Panc1 (cell line): ENCODE data around the gene PRKCZ. TPM values are rescaled to one million over a fixed set of nuclear protein-coding genes. Genes with fewer than 3 reads are reported as not detected.

Source experiments
- ATAC-seq: fragments of 200-7000 bp; cut with Tn5 transposase; 2 replicates; pipeline ENCODE4 v1.9.1; 2020; ENCODE audit warnings: mild to moderate bottlenecking, moderate library complexity
- BruUV-seq: library from RNA; stranded (reverse); fragments of 400-500 nt; replicated peaks from 2 replicates; lab custom pipeline; 2021; lab: Mats Ljungman, UMichigan
- CTCF ChIA-PET: fragments of 300-600 bp; sonication (Branson Sonifier 250); formaldehyde crosslinking; loops from one replicate; lab custom pipeline; 2022; ENCODE audit warnings: antibody characterized with exemption; lab: Charles Lee
- POLR2A ChIA-PET: fragments of 300-600 bp; sonication (Branson Sonifier 250); formaldehyde crosslinking; loops from one replicate; lab custom pipeline; 2022; ENCODE audit warnings: antibody characterized with exemption; lab: Charles Lee
- DNase-seq: peaks from one replicate; pipeline ENCODE4 v3.0.0-alpha.2; 2010; ENCODE audit warnings: low read depth, low spot score
- H3K27ac ChIP-seq: 2 replicates; pipeline ENCODE4 v1.5.1; 2011; ENCODE audit warnings: mild to moderate bottlenecking, low read length, inconsistent platforms
- H3K27me3 ChIP-seq: fragments of 200-500 bp; sonication (Bioruptor generic); 2 replicates; pipeline ENCODE4 v1.6.0; 2014; ENCODE audit warnings: low read length, inconsistent platforms; ENCODE audit not compliant: control insufficient read depth, insufficient read depth
- H3K36me3 ChIP-seq: fragments of 200-500 bp; sonication (Bioruptor generic); 2 replicates; pipeline ENCODE4 v1.5.1; 2014; ENCODE audit warnings: inconsistent platforms, mild to moderate bottlenecking, low read length, moderate library complexity; ENCODE audit not compliant: control insufficient read depth, insufficient read depth
- H3K4me1 ChIP-seq: 2 replicates; pipeline ENCODE4 v1.5.1; 2011; ENCODE audit warnings: inconsistent platforms, mild to moderate bottlenecking, low read length, moderate library complexity; ENCODE audit not compliant: control insufficient read depth, insufficient read depth
- H3K4me3 ChIP-seq, 2 experiments: 2 replicates each; pipeline ENCODE4 v1.5.1; 2011 to 2012; ENCODE audit warnings: low read depth in 2 of 2, low read length in 2 of 2, mild to moderate bottlenecking in 2 of 2, inconsistent platforms in 1 of 2, moderate library complexity in 1 of 2
- H3K9me3 ChIP-seq: fragments of 200-500 bp; sonication (Bioruptor generic); 2 replicates; pipeline ENCODE4 v1.5.1; 2014; ENCODE audit warnings: low read depth, mild to moderate bottlenecking, inconsistent platforms, low read length, moderate library complexity; ENCODE audit not compliant: control insufficient read depth, insufficient read depth
- POLR2AphosphoS5 ChIP-seq: IDR thresholded peaks from 2 replicates; pipeline ENCODE4 v1.6.1; 2012; ENCODE audit warnings: mild to moderate bottlenecking, low read depth, low read length, moderate library complexity
- REST ChIP-seq, 2 experiments: IDR thresholded peaks; 2 replicates each; pipeline ENCODE4 v1.6.1; 2011 to 2012; ENCODE audit warnings: low read depth in 2 of 2, control low read depth in 1 of 2, low read length in 1 of 2, mild to moderate bottlenecking in 1 of 2, moderate library complexity in 1 of 2; ENCODE audit not compliant: insufficient read depth in 1 of 2
- SIN3A ChIP-seq: IDR thresholded peaks from 2 replicates; pipeline ENCODE4 v1.6.1; 2012; ENCODE audit warnings: low read depth, mild to moderate bottlenecking, low read length, moderate library complexity, borderline replicate concordance; ENCODE audit not compliant: insufficient read depth
- TCF7L2 ChIP-seq: IDR thresholded peaks from 2 replicates; pipeline ENCODE4 v1.6.1; 2011; ENCODE audit warnings: mild to moderate bottlenecking, low read depth, low read length, inconsistent platforms
- in situ Hi-C: cut with HindIII; loops from 2 replicates; pipeline ENCODE4 v1.10.0; 2016; ENCODE audit warnings: low sequenced_read_pairs, low pct_unique_long_range_greater_than_20kb
- intact Hi-C: fragments of 100-400 bp; cut with micrococcal nuclease; formaldehyde crosslinking; loops from one replicate; pipeline ENCODE4 v1.10.0; 2022; ENCODE audit not compliant: unreplicated experiment
- total RNA-seq: library from RNA; stranded (reverse); gene quantifications from one replicate; pipeline ENCODE4 v1.2.1, GENCODE V29; 2021; ENCODE audit not compliant: unreplicated experiment
- TF ChIP-seq, protein P1 (sequence below): fragments of 450-650 bp; IDR thresholded peaks from 2 replicates; pipeline ENCODE4 v1.5.1; 2017; ENCODE audit warnings: mild to moderate bottlenecking

Gene PRKCZ
- total RNA-seq, 1 experiment from 2014 or later, result 26.7 TPM

GRCh38 chr1:2169200-2169836, 119.1 kb downstream of the PRKCZ start:
- CTCF ChIA-PET, result no interaction called here
- Histone ChIP-seq H3K27me3 (no peaks in the 10 kb centered on the region), H3K4me1 (no peaks in the 10 kb centered on the region), H3K4me3 (no peak overlapping the region), H3K36me3 (no peaks in the 10 kb centered on the region), H3K27ac (no peak overlapping the region), H3K9me3 (no peaks in the 10 kb centered on the region)
- intact Hi-C loops (no loop called here), in situ Hi-C loops (no loop called here)
- no TSS peak for BruUV-seq
- POLR2A ChIA-PET, result no interaction called here
- no peak for TF ChIP-seq SIN3A
- TF ChIP-seq TCF7L2, result no peak
- TF ChIP-seq POLR2AphosphoS5, result no peak
- TF ChIP-seq, protein P1, sequence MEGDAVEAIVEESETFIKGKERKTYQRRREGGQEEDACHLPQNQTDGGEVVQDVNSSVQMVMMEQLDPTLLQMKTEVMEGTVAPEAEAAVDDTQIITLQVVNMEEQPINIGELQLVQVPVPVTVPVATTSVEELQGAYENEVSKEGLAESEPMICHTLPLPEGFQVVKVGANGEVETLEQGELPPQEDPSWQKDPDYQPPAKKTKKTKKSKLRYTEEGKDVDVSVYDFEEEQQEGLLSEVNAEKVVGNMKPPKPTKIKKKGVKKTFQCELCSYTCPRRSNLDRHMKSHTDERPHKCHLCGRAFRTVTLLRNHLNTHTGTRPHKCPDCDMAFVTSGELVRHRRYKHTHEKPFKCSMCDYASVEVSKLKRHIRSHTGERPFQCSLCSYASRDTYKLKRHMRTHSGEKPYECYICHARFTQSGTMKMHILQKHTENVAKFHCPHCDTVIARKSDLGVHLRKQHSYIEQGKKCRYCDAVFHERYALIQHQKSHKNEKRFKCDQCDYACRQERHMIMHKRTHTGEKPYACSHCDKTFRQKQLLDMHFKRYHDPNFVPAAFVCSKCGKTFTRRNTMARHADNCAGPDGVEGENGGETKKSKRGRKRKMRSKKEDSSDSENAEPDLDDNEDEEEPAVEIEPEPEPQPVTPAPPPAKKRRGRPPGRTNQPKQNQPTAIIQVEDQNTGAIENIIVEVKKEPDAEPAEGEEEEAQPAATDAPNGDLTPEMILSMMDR, result no peak
- TF ChIP-seq REST (IDR thresholded peaks at IDR 0.05; ENCODE audit: insufficient read depth in 1 of 2, low read depth in 2 of 2, low read length in 1 of 2), result no peak
- ATAC-seq, result no peak
- DNase-seq, result no peak

- ATAC-seq, result no peak
- Histone ChIP-seq H3K27ac (no peak overlapping the region), H3K9me3 (no peaks in the 10 kb centered on the region), H3K4me1 (no peaks in the 10 kb centered on the region), H3K36me3 (no peaks in the 10 kb centered on the region), H3K4me3 (no peak overlapping the region), H3K27me3 (no peaks in the 10 kb centered on the region)
- no TSS peak for BruUV-seq
- intact Hi-C loops (no loop called here), in situ Hi-C loops (no loop called here)
- ChIA-PET CTCF (no interaction called here), POLR2A (no interaction called here)
- TF ChIP-seq POLR2AphosphoS5 (no peak), REST (IDR thresholded peaks at IDR 0.05; ENCODE audit: insufficient read depth in 1 of 2, low read depth in 2 of 2, low read length in 1 of 2) (no peak), SIN3A (no peak), TCF7L2 (no peak)
- TF ChIP-seq, protein P1, result no peak
- no peak for DNase-seq
Measured at GRCh38 chr1:2170211-2170610, 120.0 kb downstream of the PRKCZ start.
